HG02884 (cell line): Measurements from ENCODE around the gene CEP128.
A peak's percentile ranks its signal among the peaks of the same experiment; 100 is the strongest.

Experiments
- ATAC-seq: cut with Tn5 transposase; IDR thresholded peaks from one replicate; pipeline ENCODE4 v1.9.1; 2021; ENCODE audit warnings: mild to moderate bottlenecking, moderate library complexity; ENCODE audit not compliant: unreplicated experiment

Gene CEP128

DNA sequence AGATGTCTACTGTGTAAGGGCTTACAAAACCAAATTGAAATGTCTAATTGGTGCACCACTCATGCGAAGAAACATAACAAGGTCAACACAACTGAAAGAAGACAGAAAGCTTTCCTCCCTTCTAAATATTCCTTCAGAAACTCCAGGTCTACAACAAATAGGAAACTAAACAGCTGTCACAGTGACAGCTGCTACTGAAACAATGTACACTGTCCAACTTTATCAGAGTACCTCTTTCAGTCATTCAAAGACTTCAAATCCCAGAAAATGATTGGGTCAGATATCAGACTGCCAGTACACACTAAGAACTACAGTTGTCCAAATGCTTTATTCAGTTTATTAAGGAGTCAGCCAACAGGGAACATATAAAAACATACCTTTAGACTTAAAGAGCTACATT lies 35.2 kb downstream of the CEP128 start:
- no peak for ATAC-seq

DNA sequence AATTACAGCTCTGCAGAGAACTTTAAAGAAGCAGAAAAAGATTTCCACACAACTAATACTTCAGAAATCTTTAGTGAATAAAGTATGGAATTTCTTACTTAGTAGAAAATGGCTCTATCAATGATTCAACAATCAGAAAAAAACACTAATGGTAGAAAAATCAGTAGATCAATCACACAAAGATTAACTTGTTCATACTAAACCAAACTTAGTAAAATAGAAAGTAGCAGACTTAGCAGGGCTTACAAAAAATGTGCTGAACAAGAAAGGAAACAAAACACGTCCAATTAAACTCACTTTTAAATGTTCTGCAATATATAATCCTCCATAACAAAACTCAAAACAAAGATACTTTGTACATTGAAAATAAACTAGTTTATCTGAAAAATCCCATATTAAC lies 38.9 kb downstream of the CEP128 start:
- ATAC-seq, result no peak

DNA sequence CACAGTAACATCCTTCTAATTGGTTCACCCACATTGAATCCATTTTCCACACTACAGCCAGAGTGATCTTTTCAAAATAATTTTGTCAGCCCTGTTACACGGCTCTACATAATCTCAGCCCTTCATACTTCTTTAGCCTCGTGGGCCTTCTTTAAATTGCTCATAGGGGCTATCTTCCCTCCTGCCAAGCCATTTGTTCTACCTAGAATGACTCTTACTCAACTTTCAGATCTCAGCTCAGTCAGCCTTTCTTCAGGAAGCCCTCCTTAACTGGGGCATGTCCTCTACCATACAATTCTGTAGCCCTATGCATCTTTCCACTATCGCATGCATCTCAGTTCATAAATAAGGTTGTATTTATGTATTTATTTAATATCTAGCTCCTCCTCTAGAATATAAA lies 39.7 kb downstream of the CEP128 start:
- no peak for ATAC-seq

DNA sequence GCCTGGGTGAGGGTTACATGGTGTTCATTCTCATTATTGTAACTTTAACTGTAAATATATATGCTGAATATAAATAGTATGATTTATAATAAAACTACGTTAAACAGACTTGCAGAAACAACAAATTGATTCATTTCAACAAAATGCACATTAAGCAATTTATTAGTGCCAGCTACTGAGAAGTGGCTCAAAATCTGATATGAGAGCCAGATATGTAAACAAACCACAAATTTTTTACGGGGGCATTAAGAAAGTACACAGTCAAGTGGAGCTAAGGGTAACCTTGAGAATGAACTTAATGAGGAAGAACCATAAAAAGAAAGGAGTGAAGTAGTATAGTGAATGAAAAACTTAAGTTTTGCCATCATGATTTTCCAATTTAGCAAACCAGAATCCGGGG lies 40.3 kb downstream of the CEP128 start:
- ATAC-seq, result no peak

DNA sequence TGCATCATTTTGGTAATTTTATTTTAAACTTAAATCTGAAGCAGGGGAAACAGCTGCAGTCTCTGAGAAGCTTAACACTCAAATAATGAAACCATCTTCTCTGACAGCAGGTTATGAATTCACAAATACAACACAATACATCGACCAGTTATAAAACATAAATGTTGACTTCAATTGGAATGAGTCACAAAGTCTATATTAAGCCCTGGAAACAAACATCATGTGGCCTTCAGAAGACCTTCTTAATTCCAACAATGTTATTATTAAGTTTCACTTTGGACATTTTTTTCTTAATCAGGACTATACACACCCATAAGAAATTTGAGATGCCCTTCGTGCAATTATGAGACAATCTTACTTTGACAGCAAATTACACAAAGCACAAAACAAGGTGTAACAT lies 68.9 kb downstream of the CEP128 start:
- no peak for ATAC-seq

DNA sequence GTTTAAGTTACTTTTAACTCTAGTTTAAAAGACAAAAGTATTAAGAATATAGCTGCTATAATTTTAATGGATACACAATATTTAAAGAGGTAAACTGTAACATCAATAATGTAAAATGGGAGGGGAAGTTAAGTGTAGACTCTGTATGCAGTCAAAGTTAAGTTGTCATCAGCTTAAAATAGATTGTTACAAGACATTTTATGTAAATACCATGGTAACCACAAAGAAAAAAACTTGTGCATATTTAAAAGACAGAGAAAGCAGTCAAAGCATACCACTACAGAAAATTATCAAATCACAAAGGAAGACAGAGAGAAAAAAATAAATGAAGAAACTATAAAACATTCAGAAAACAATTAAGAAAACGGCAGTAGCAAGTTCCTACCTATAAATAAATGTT lies 73.3 kb downstream of the CEP128 start:
- ATAC-seq, result no peak

DNA sequence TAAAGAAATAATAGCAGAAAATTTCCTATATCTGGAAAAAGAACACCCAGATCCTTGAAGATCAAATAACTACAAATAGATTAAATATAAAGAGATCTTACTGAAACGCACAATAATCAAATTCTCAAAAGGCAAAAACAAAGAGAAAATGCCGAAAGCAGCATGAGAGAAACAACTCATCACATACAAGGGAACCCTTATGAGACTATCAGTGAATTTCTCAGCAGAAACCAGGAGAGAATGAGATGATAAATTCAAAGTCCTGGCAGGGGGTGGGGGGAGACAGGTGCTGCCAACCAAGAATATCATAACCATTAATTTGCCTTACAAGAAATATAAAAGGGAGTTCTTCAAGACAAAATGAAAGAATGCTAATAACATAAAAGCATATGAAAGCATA lies 73.7 kb downstream of the CEP128 start:
- ATAC-seq, result no peak

DNA sequence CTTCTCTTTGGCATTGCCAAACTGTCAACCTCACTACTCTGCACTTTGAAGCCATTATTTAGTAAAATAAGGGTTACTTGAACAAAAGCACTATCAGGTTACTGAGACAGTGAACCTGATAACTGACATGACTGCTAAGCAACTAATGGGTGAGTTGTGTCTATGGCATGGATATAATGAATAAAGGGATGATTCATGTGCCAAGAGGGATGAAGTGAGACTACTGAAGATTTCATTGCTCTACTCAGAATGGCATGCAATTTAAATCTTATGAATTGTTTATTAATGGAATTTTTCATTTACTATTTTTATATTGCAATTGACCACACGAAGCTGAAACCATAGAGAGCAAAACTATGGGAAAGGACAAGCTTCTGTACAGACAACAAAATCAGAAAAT lies 74.4 kb downstream of the CEP128 start:
- ATAC-seq, result no peak

DNA sequence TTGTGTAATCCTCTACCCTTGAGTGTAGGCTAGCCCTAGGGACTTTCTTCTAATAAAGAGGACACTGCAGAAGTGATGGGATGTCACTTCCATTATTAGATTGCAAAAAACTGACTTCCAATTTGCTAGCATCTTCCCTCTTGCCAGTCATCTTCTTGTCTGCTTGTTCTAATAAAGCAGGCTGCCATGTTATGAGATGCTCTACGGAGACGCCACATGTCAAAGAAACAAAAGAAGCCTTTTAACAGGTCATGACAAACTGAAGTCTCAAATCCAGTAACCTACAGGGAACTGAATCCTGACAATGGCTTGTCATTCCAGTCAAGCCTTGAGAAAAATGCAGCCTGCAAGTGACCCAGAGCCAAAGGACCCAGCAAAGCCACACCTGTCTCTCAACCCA lies 76.0 kb downstream of the CEP128 start:
- ATAC-seq, result no peak

DNA sequence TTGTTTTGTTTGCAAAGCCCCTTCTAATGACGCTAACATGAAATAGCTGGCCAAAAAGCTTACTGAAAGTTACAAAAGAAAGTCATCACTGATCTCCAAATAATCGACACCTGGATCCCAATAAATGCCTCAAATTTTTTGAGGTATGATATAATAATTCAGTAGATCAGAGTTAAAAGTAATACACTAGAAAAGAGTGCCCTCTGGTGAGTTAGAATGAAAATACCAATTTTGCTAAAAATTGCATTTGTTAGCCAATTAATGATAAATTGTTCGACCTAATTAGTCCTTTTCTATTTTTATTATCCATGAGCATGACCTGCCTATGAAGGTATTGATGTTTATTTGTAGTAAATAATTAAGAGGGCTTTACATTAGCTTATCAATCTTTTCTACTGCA lies 78.6 kb downstream of the CEP128 start:
- ATAC-seq, result no peak

DNA sequence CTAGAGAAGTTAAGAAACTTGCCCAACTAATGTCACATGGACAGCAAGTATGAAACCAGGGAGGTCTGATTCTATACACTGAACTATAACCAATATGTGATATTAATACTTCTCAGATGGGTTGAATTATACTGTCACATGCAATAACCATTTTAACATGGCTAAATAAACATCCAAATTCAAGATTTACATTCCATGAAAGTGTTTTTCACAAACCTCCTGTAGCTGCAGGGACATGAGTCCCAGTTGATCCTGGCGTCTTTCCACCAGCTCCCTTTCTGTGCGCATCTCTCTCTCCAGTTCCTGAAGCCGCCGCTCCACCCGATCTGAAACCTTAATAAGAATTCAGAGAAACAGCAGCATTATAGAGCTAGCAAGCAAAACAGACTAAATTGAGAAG lies 79.0 kb downstream of the CEP128 start:
- no peak for ATAC-seq

DNA sequence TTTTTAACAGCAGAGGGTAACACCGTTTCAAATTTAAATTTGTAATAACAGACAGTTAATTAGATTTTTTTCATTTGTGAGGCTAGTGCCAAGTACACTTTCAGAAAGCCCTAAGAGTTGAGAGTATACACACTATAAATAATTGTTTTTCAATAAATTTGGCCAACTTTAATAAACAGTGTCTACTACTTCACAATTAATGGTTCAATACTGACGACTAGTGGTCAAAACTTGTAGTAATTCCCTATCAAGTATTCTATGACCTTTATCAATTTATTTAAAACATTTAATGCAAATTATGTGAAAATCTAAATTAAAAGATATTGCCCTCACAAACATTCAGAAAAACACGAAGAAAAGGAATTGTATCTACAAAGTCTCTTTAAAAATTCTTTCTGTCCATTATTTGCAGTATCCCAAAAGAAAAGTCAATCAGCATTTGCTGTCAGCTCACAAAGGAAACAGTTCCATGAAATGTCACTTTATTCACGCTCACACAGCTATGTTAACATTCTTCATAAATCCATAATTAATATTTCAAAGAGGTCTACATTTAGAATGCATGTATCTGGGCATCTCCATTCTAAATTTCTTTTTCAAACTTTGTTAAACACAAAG lies 91.2 kb downstream of the CEP128 start:
- peak; percentile 62 for ATAC-seq

DNA sequence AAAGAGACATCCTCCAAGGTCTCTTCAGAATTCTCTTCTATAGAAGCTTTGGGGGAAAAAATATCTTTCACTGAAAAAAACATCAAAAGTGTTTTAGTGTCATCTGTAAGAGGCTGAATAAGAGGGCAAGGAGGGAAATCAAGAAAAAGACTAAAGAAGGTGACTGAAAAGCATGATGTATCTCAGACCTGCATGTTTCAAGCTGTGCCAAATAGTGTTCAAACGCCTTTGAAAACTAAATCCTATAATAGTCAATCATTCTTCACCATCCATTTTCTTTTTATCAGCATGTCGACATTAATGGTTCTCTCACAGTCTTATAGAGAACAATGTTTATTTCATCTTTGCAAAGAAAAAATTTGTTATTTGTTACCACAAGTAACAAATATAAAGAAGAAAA lies 94.5 kb downstream of the CEP128 start:
- no peak for ATAC-seq

DNA sequence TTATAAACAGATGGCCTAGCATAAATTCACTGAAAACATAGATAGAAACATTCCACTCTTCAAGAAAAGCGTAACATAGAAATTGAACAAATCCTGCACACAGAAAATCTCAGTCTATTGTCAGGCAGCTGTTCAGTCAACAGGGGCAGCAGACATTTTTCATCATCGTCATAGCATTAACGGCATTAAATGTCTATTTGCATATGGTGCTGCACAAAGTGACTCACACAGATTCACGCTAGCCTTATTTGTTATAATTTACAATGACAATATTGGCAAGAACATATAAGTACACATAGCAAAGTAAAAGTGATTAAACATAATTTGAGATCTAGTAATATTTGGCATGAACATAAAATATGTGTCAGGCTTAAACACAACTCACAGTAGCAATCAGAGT lies 95.7 kb downstream of the CEP128 start:
- no peak for ATAC-seq

DNA sequence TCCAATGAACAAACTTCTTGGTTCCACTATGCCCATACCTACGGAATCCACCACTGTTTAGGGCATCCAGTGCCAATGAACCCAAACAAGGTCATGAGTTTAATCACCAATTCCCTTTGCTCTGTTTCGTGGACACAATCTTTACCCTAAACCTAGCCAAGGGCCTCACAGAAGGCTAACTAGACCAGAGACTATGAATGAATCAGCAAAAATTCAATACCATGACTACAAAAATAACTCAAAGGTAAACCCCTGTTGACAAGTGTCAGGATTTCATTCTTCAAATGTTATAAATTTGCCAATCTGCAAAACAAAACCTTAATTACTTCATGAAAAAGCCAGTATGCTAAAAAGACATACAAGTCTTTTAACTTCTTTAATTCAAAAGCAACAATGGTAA lies 96.7 kb downstream of the CEP128 start:
- no peak for ATAC-seq

DNA sequence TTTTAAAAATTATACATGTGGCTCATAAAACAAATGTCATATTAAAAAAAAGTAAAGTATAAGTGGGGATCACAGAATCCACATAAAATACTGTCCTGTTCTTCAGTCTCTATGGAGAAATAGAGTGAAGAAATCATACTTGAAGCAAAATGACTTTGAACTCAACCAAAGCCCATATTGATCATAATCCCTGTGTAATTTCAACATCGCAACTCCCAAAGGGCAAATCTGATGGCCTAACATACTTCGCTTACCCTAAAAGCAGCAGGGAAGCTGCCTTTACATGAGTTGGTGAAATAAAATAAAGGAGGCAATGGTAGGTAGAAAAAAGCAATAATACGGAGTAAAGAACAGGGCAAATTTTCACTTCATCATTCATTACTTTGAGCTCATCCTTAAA lies 101.8 kb downstream of the CEP128 start:
- ATAC-seq, result no peak

DNA sequence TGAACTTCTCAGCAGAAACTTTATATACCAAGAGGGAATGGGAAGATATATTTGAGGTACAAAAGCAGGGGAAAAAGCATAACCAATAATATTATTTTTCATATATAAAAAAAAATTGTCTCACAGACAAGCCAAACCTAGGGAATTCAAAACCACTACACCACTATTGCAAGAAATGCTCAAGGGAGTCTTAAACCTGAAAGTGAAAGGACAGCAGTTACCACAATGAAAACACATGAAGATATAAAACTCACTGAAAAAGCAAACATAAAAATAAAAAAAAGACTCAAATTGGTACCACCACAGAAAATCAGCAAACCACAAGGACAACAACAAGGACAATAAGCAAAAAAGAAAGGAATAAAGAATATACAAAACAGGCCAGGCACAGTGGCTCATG lies 131.9 kb downstream of the CEP128 start:
- ATAC-seq, result no peak

DNA sequence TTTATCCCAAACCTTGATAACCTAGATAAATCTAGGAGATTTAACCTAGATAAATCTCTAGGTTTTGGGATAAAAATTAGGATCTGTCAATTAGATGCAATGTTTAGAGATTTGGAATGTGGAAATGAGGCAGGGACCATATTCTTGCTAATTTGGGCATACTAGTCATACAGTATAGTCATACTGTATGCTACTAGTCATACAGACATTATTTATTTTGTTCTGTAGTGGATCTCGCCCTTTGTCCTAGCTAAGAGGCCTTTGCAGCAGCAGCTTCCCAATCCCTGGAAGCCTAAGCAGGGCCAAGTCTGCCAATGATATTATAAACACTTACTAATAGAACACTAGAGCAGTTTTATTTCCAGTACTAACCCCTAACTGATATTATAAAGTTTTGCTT lies 136.4 kb downstream of the CEP128 start:
- ATAC-seq, result no peak

DNA sequence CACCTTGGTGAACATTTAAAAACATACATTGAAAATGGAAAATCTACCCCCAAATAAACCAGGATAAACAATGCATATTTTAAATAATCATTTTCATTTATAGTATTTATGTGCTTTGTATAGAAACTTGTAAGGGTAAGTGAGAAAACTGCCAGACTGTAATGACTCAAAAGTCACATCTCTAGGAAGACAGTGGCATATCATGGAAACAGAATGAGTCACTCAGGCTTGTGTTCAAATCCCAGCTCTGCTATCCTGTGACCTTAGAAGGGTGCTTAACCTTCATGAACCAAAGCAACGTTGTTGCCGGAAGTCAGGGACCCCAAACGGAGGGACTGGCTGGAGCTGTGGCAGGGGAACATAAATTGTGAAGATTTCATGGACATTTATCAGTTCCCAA lies 142.7 kb downstream of the CEP128 start:
- ATAC-seq, result no peak

DNA sequence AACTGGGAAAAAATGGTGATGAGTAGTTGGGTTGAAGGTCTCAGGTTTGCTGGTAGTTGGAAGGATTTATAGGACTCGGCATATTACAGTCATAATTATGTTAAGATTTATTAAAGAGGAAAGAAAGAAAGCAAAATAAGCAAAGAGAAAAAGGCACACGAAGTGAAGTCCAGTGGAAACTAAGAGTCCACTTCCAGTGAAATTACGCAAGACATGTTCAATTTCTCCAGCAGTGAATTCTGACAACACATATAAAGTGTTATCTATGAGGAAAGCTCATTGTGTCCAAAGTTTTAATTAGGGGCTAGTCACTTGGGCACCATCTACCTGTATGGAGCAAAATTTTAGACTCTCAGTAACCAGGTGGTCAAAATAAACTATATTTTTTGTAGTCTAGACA lies 143.3 kb downstream of the CEP128 start:
- no peak for ATAC-seq

DNA sequence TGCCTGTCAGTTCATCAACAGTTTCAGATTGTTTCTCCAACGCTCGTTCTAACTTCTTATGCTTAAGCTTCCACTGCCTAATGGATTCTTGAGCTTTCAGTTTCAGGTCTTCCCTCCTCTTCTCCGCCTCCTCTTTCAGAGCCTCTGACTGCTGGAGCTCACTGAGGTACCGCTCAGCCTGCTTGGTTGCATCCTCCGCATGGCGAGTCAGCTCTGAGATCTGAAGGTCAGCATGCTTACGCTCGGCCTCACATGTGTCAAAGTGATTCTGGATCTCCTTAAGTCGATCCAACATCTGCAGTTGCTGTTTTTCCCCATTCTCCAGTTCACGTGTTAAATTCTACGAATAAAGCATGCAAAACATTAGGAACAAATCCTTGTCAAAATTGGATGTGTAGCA lies 148.8 kb downstream of the CEP128 start:
- no peak for ATAC-seq

DNA sequence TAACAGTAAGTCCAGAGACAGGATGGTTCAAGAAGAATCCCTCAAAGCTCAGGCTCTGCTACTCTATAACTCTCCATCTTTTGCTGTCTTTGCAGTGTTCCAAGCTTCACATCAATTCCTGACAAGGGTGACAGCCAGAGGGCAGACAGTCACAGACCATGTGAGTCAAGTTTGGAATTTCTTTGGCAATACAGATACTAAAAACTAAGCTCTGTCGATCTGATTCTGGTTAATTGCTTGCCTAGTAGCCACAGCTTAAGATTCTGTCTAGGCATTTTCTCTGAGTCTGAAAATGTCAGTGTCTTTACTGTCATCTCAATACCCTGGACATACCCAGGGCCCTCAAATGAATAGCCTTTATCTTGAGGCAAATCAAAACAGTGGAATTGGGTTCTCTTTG lies 153.7 kb downstream of the CEP128 start:
- no peak for ATAC-seq

DNA sequence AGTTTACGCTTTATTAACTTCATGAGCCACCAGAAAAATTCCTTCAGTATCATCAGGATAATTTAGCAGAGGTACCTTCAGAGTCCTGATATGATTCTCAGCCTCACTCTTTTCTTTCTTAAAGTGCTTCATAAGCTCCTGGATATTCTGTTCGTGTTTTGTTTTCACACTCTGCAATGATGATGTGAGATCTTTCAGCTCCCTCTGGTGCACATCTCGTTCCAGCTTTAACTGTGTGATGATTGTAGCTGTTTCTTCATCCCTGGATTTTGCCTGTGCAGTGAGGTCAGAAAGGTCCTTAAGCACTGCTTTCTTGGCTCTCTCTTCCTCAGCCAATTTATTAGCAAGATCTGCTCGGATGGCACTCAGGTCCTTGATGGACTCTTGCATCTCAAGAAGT lies 156.7 kb downstream of the CEP128 start:
- ATAC-seq, result no peak

DNA sequence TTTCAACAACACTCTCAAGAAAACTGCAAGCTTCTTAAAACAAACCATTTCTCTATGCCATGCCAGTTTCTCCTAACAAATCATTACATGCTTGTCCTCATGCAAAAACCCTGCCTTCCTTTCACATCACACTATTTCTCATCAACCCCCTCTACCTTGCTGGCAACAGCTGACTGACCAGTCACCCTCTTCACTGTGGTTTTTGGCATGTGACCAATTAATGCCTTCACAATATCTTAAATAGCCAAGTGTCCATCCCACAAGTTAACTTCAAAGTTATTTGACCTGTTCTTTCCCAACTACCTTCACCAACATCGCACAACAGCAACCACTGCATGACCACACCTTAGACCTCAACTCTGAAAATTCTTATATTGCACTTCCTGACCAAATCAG lies 159.6 kb downstream of the CEP128 start:
- ATAC-seq, result no peak
